HG02943 (cell line): ENCODE results near the gene ASB16.

Source experiments
- ATAC-seq: cut with Tn5 transposase; IDR thresholded peaks from one replicate; pipeline ENCODE4 v1.9.1; 2021; ENCODE audit warnings: mild to moderate bottlenecking, low read depth, moderate library complexity; ENCODE audit not compliant: unreplicated experiment

Gene ASB16

GRCh38 chr17:44221084-44221861, 50.8 kb downstream of the ASB16 start:
- ATAC-seq, result no peak

GRCh38 chr17:44221862-44222111, 51.3 kb downstream of the ASB16 start:
- ATAC-seq, result no peak

- no peak for ATAC-seq
These were observed 51.8 kb downstream of the ASB16 start for GRCh38 chr17:44222112-44222869.

- ATAC-seq, result no peak
These were observed 53.1 kb downstream of the ASB16 start for GRCh38 chr17:44223541-44224071.
